ENCODE measurements around the gene DES. TPM values are rescaled to one million over a fixed set of nuclear protein-coding genes. Genes with fewer than 3 reads are reported as not detected.

DES gene
- total and polyA plus RNA-seq, 2 donors (not counting 1 experiment from before 2014, with no cell fraction given), result not detected

DNA sequence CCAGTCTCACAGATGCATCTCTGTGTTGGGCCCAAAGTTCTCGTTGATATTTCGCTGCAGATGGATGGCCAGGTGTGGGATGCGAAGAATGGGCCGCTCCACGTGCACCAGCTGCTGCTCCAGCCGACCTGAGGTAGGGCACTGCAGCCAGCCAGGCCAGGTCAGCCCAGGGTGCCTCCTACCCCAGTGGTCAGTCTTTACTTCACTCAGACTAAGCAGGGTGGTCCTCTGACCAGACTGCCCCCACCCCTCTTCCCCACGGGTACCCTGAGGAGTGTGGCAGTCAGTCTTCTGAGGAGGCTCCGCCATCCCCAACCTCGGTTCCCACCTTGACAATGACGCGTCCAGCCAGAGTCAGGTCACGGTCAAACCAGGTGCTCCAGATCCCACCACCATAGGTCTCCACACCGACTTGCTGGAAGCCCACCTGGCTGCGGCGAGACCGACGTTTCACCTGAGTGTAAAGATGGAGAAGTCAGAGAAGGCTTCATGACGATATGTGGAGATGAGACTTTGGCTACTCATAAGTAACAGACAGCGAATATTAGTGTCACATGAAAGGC is 32.1 kb upstream of the DES start:
- Mint-ChIP-seq H3K27ac (no peak overlapping the region), H3K27me3 (no peaks in the 10 kb centered on the region), H3K4me3 (peak overlapping the region; percentile 95), H3K4me1 (peaks cover 13% of the 10 kb centered on the region), H3K9me3 (ENCODE audit: insufficient read depth) (no peaks in the 10 kb centered on the region)
- intact Hi-C loops (cut with micrococcal nuclease), result loop anchor here (2.0 to 5.0 kb wide), 5 partner anchors 89 to 1169 kb away; partner anchors contain the start of genes ARPC2 and CTDSP1
- Histone ChIP-seq H3K79me2 (ENCODE audit: control insufficient read depth, insufficient read depth, low read length) (peaks cover 19% of the 10 kb centered on the region), H3K4me1 (ENCODE audit: control insufficient read depth in 2 of 2, insufficient read depth in 2 of 2, low read length in 2 of 2) (peaks cover 15 to 18% of the 10 kb centered on the region in 2 donors), H3K4me2 (replicated peaks; ENCODE audit: low read depth, low read length, poor library complexity, severe bottlenecking) (peak overlapping the region; percentile 92), H3K4me3 (ENCODE audit: control extremely low read depth in 1 of 5, extremely low read depth in 1 of 5, insufficient read depth in 1 of 5, low read depth in 2 of 5, low read length in 4 of 5) (no peak overlapping the region), H3K9me3 (ENCODE audit: control extremely low read depth in 1 of 3, control insufficient read depth in 2 of 3, insufficient read depth in 1 of 3, low read length in 2 of 3) (no peaks in the 10 kb centered on the region), H3K36me3 (replicated peaks in 1 of 2; ENCODE audit: control extremely low read depth in 1 of 2, control insufficient read depth in 1 of 2, extremely low read depth in 1 of 2, insufficient read depth in 2 of 2, low read length in 1 of 2) (peaks cover 0 to 49% of the 10 kb centered on the region in 2 experiments), H3K27ac (ENCODE audit: low read length in 2 of 2) (no peak overlapping the region), H4K20me1 (ENCODE audit: control insufficient read depth, insufficient read depth, low read length, poor library complexity, severe bottlenecking) (no peaks in the 10 kb centered on the region), H3K9ac (ENCODE audit: low read length) (no peak overlapping the region), H2AFZ (ENCODE audit: insufficient read depth, low read depth, low read length, poor library complexity, severe bottlenecking) (no peak overlapping the region), H3K27me3 (replicated peaks in 1 of 4; ENCODE audit: control extremely low read depth in 1 of 4, control insufficient read depth in 3 of 4, insufficient read depth in 4 of 4, low read length in 3 of 4) (no peaks in the 10 kb centered on the region)
- TF ChIP-seq, protein P1, sequence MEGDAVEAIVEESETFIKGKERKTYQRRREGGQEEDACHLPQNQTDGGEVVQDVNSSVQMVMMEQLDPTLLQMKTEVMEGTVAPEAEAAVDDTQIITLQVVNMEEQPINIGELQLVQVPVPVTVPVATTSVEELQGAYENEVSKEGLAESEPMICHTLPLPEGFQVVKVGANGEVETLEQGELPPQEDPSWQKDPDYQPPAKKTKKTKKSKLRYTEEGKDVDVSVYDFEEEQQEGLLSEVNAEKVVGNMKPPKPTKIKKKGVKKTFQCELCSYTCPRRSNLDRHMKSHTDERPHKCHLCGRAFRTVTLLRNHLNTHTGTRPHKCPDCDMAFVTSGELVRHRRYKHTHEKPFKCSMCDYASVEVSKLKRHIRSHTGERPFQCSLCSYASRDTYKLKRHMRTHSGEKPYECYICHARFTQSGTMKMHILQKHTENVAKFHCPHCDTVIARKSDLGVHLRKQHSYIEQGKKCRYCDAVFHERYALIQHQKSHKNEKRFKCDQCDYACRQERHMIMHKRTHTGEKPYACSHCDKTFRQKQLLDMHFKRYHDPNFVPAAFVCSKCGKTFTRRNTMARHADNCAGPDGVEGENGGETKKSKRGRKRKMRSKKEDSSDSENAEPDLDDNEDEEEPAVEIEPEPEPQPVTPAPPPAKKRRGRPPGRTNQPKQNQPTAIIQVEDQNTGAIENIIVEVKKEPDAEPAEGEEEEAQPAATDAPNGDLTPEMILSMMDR (IDR thresholded peaks at IDR 0.05), result no peak
- TF ChIP-seq EZH2 (IDR thresholded peaks at IDR 0.05; ENCODE audit: borderline replicate concordance, insufficient read depth, low read depth, low read length, poor library complexity, severe bottlenecking), result no peak
- peak; percentile 27 for DNase-seq
- ATAC-seq (ENCODE audit: low read depth), result no peak
- 97% methylated on average over 11 of the region's 19 CpGs for WGBS (ENCODE audit: insufficient coverage)
- CTCF ChIA-PET, result no interaction called here
- POLR2A ChIA-PET, result no interaction called here
